Mucosa of stomach (tissue), 1 donor: ENCODE results near the gene RELB.
"Not testable (repeated sequence)": the region's sequence is repeated elsewhere in the genome, so short reads cannot be mapped to it uniquely, and the experiment has no call there.

Experiments used
- H3K27me3 ChIP-seq: one replicate; pipeline ENCODE4 v1.7.0; 2013; ENCODE audit warnings: mild to moderate bottlenecking, low read length; ENCODE audit not compliant: control insufficient read depth, insufficient read depth
- H3K36me3 ChIP-seq: one replicate; pipeline ENCODE4 v1.7.0; 2013; ENCODE audit warnings: low read length; ENCODE audit not compliant: control insufficient read depth, insufficient read depth
- H3K4me1 ChIP-seq: one replicate; pipeline ENCODE4 v1.7.0; 2013; ENCODE audit warnings: mild to moderate bottlenecking, low read length; ENCODE audit not compliant: control insufficient read depth, insufficient read depth
- H3K4me3 ChIP-seq: one replicate; pipeline ENCODE4 v1.7.0; 2013; ENCODE audit warnings: low read length
- H3K9ac ChIP-seq: one replicate; pipeline ENCODE4 v1.7.0; 2013; ENCODE audit warnings: mild to moderate bottlenecking, low read length, moderate library complexity
- H3K9me3 ChIP-seq: one replicate; pipeline ENCODE4 v1.7.0; 2013; ENCODE audit warnings: mild to moderate bottlenecking, low read length, moderate library complexity; ENCODE audit not compliant: control insufficient read depth
- donor health status: Pancreatic carcinoma.

RELB gene

DNA sequence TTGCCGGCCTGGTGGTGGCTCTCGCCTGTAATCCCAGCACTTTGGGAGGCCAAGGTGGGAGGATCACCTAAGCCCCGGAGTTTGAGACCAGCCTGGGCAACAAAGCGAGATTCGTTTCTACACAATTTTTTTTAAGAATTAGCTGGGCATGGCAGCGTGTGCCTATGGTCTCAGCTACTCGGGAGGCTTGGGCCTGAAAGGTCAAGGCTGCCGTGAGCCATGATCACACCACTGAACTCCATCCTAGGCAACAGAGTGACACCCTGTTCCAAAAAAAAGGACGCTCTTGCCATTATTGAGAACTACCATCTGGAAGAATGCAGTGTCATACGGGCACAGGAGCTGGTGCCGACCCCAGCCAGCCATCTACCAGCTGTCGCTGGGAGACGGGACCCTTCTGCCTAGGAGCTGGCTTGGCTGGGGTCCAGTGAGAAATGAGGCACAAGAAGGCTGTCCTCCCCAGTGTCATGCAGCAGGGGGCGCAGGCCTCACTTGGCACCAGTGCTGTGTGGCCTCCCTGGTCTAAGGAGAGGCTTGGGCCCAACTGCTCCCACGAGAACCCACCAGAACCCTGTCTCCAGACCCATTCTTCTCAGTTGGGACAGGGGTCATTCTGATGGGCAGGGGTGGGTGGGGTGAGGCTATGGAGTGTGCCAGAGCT is 12.2 kb upstream of the RELB start:
- Histone ChIP-seq H3K27me3 (no peaks in the 10 kb centered on the region), H3K9ac (no peak overlapping the region), H3K9me3 (no peaks in the 10 kb centered on the region), H3K36me3 (no peaks in the 10 kb centered on the region), H3K4me1 (no peaks in the 10 kb centered on the region), H3K4me3 (no peak overlapping the region)

- Histone ChIP-seq H3K36me3 (no peaks in the 10 kb centered on the region), H3K4me3 (no peak overlapping the region), H3K4me1 (no peaks in the 10 kb centered on the region), H3K9ac (no peak overlapping the region), H3K9me3 (no peaks in the 10 kb centered on the region), H3K27me3 (no peaks in the 10 kb centered on the region)
Measured at GRCh38 chr19:44990459-44990858, 10.8 kb upstream of the RELB start.

DNA sequence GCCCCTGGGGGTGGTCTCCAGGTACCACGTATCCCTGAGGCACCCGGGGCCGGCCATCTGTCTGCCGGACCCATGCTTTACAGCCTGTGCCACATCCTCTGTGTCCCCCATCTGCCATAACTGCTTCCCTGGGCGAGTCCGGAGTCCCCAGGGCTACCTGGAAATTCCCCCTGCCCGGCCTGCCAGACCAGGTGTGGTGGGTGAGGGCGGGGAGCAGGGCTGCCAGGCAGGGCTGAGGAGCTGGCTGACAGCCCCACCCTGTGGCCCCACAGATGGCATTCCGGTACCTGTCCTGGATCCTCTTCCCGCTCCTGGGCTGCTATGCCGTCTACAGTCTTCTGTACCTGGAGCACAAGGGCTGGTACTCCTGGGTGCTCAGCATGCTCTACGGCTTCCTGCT is 10.3 kb upstream of the RELB start:
- Histone ChIP-seq H3K9ac (no peak overlapping the region), H3K36me3 (no peaks in the 10 kb centered on the region), H3K9me3 (no peaks in the 10 kb centered on the region), H3K4me3 (no peak overlapping the region), H3K27me3 (no peaks in the 10 kb centered on the region), H3K4me1 (no peaks in the 10 kb centered on the region)

GRCh38 chr19:44992336-44993163 is 8.7 kb upstream of the RELB start:
- Histone ChIP-seq H3K9ac (no peak overlapping the region), H3K4me3 (no peak overlapping the region), H3K4me1 (no peaks in the 10 kb centered on the region), H3K36me3 (no peaks in the 10 kb centered on the region), H3K9me3 (no peaks in the 10 kb centered on the region), H3K27me3 (no peaks in the 10 kb centered on the region)

GRCh38 chr19:44993526-44993925 is 7.7 kb upstream of the RELB start:
- Histone ChIP-seq H3K9me3 (no peaks in the 10 kb centered on the region), H3K9ac (no peak overlapping the region), H3K4me3 (no peak overlapping the region), H3K4me1 (no peaks in the 10 kb centered on the region), H3K27me3 (no peaks in the 10 kb centered on the region), H3K36me3 (no peaks in the 10 kb centered on the region)

- Histone ChIP-seq H3K27me3 (no peaks in the 10 kb centered on the region), H3K4me1 (no peaks in the 10 kb centered on the region), H3K9ac (no peak overlapping the region), H3K4me3 (no peak overlapping the region), H3K36me3 (no peaks in the 10 kb centered on the region), H3K9me3 (no peaks in the 10 kb centered on the region)
Measured at GRCh38 chr19:44993926-44994537, 7.2 kb upstream of the RELB start.

- Histone ChIP-seq H3K9me3 (no peaks in the 10 kb centered on the region), H3K36me3 (no peaks in the 10 kb centered on the region), H3K4me3 (no peak overlapping the region), H3K27me3 (no peaks in the 10 kb centered on the region), H3K9ac (no peak overlapping the region), H3K4me1 (peaks cover 11% of the 10 kb centered on the region)
Measured at GRCh38 chr19:44998025-44998424, 3.2 kb upstream of the RELB start.

DNA sequence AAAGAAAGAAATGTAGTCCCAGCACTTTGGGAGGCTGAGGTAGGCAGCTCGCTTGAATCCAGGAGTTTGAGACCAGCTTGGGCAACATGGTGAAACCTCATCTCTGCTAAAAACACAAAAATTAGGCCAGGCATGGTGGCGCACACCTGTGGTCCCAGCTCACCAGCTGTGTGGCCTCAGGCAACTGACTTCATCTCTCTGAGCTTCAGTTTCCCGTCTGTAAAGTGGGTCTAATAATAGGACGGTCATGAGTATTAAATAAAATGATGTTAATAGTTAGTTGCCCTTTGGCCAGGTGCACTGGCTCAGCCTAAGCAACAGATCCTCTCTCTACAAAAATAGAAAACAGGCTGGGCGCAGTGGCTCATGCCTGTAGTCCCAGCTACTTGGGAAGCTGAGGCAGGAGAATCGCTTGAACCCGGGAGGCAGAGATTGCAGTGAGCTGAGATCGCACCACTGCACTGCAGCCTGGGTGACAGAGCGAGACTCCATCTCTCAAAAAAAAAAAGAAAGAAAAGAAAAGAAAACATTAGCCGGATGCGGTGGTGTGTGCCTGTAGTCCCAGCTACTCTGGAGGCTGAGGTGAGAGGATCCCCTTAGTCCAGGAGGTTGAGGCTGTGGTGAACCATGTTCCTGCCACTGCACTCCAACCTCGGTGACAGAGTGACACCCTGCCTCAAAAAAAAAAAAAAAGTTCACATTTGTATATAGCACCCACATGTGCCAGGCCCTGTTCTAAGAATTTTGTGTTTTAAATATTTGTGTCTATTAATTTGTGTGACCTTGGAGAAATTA is 1.9 kb upstream of the RELB start:
- not testable (repeated sequence) for H3K36me3 ChIP-seq, H3K9me3 ChIP-seq, H3K9ac ChIP-seq, H3K4me3 ChIP-seq, H3K27me3 ChIP-seq
- peaks cover 11% of the 10 kb centered on the region for H3K4me1 ChIP-seq

- not testable (repeated sequence) for H3K27me3 ChIP-seq, H3K4me3 ChIP-seq, H3K36me3 ChIP-seq, H3K9ac ChIP-seq, H3K9me3 ChIP-seq
- H3K4me1 ChIP-seq: peaks cover 16% of the 10 kb centered on the region
Measured at GRCh38 chr19:45000665-45001064, 599 bp upstream of the RELB start.

GRCh38 chr19:45003485-45003884 is 2.2 kb downstream of the RELB start:
- no peaks in the 10 kb centered on the region for H3K27me3 ChIP-seq
- no peaks in the 10 kb centered on the region for H3K36me3 ChIP-seq
- peaks cover 35% of the 10 kb centered on the region for H3K4me1 ChIP-seq
- no peak overlapping the region for H3K9ac ChIP-seq
- H3K4me3 ChIP-seq: no peak overlapping the region
- no peaks in the 10 kb centered on the region for H3K9me3 ChIP-seq

DNA sequence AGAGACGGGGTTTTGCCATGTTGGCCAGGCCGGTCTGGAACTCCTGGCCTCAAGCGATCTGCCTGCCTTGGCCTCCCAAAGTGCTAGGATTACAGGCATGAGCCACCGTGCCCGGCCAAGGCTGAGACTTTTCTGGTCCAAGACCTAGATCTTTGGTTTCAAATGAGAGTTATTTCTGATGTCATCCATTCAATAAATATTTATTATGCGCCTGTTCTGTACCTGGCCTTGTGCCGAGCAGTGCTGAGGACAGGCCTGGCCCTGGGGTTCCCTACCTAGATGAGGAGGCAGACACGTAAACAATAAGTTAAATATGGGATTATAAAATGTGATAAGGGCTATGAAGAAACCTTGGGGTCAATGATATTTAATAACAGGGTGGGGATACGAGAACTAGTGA is 4.5 kb downstream of the RELB start:
- Histone ChIP-seq H3K9me3 (no peaks in the 10 kb centered on the region), H3K27me3 (no peaks in the 10 kb centered on the region), H3K4me3 (no peak overlapping the region), H3K36me3 (no peaks in the 10 kb centered on the region), H3K9ac (peak overlapping the region; percentile 2), H3K4me1 (peaks cover 46% of the 10 kb centered on the region)

- Histone ChIP-seq H3K9ac (peak overlapping the region; percentile 72), H3K27me3 (no peaks in the 10 kb centered on the region), H3K4me1 (peaks cover 36% of the 10 kb centered on the region), H3K36me3 (no peaks in the 10 kb centered on the region), H3K4me3 (no peak overlapping the region), H3K9me3 (no peaks in the 10 kb centered on the region)
Measured at GRCh38 chr19:45008552-45008951, 7.3 kb downstream of the RELB start.
